Glomerular endothelial cell (primary cell): ENCODE data around the gene MYBPC3. TPM values are rescaled to one million over a fixed set of nuclear protein-coding genes. Genes with fewer than 3 reads are reported as not detected.

Source experiments
- DNase-seq: peaks from one replicate; pipeline ENCODE4 v3.0.0-alpha.2; 2011; ENCODE audit warnings: low read depth, low spot score; ENCODE audit errors: extremely low read depth
- total RNA-seq: library from RNA; depleted of rRNA; stranded (reverse); fragments of >200 nt; gene quantifications from 2 replicates; pipeline ENCODE4 v1.2.3, GENCODE V29; 2015

The MYBPC3 gene
- total RNA-seq = not detected in 2 replicates

GRCh38 chr11:47352556-47352955, at the start of gene MYBPC3:
TSS of gene MYBPC3 (minus strand) at chr11:47352702. CDS start at chr11:47352647, 55 bp downstream.
- DNase-seq = no peak

- no peak for DNase-seq
These were observed 48.3 kb upstream of the MYBPC3 start for GRCh38 chr11:47400768-47401279.

- DNase-seq = no peak
These were observed 47.6 kb upstream of the MYBPC3 start for GRCh38 chr11:47399860-47400767.

GRCh38 chr11:47398551-47398950, 46.0 kb upstream of the MYBPC3 start:
- DNase-seq = no peak

- DNase-seq = no peak
These were observed 45.5 kb upstream of the MYBPC3 start for GRCh38 chr11:47398011-47398410.

GRCh38 chr11:47396049-47396320, 43.5 kb upstream of the MYBPC3 start:
- DNase-seq = no peak

- DNase-seq = no peak
These were observed 42.9 kb upstream of the MYBPC3 start for GRCh38 chr11:47395223-47396048.

- DNase-seq = peak; percentile 36
These were observed 42.1 kb upstream of the MYBPC3 start for GRCh38 chr11:47394322-47395222.

GRCh38 chr11:47394050-47394321, 41.5 kb upstream of the MYBPC3 start:
- DNase-seq = no peak

- no peak for DNase-seq
These were observed 40.9 kb upstream of the MYBPC3 start for GRCh38 chr11:47393163-47394049.

GRCh38 chr11:47392546-47393162, 40.2 kb upstream of the MYBPC3 start:
- DNase-seq = no peak

GRCh38 chr11:47391711-47392432, 39.4 kb upstream of the MYBPC3 start:
- no peak for DNase-seq

GRCh38 chr11:47391077-47391583, 38.6 kb upstream of the MYBPC3 start:
- no peak for DNase-seq

GRCh38 chr11:47390422-47390760, 37.9 kb upstream of the MYBPC3 start:
- DNase-seq = no peak

- no peak for DNase-seq
These were observed 37.3 kb upstream of the MYBPC3 start for GRCh38 chr11:47389577-47390421.

GRCh38 chr11:47388697-47389576, 36.4 kb upstream of the MYBPC3 start:
- no peak for DNase-seq
